ENCODE data around the gene SGCB. TPM values are rescaled to one million over a fixed set of nuclear protein-coding genes. Genes with fewer than 3 reads are reported as not detected.
A peak's percentile ranks its signal among the peaks of the same experiment; 100 is the strongest.
"Not testable (repeated sequence)": the region's sequence is repeated elsewhere in the genome, so short reads cannot be mapped to it uniquely, and the experiment has no call there.

Gene SGCB
- total RNA-seq, result 1.4 TPM

- Histone ChIP-seq H3K4me3 (ENCODE audit: low read length) (peak within 1 kb of the TSS; percentile 36), H3K27me3 (ENCODE audit: insufficient read depth, low read length) (peaks cover 45% of the 10 kb centered on the region), H3K4me1 (ENCODE audit: insufficient read depth, low read length) (peaks cover 7% of the 10 kb centered on the region), H3K9me3 (ENCODE audit: low read depth, low read length) (no peaks in the 10 kb centered on the region)
Measured at GRCh38 chr4:52038103-52038912, at the start of gene SGCB. TSS of gene SGCB (minus strand) at chr4:52038299. CDS start at chr4:52038259, 40 bp downstream.

GRCh38 chr4:52086425-52086824, 48.3 kb upstream of the SGCB start:
- H3K4me1 ChIP-seq (ENCODE audit: insufficient read depth, low read length); H3K4me3 ChIP-seq (ENCODE audit: low read length); H3K27me3 ChIP-seq (ENCODE audit: insufficient read depth, low read length); H3K9me3 ChIP-seq (ENCODE audit: low read depth, low read length): not testable (repeated sequence)

GRCh38 chr4:52081216-52081615, 43.1 kb upstream of the SGCB start:
- Histone ChIP-seq H3K4me1 (ENCODE audit: insufficient read depth, low read length) (no peaks in the 10 kb centered on the region), H3K27me3 (ENCODE audit: insufficient read depth, low read length) (peaks cover 16% of the 10 kb centered on the region), H3K4me3 (ENCODE audit: low read length) (no peak overlapping the region), H3K9me3 (ENCODE audit: low read depth, low read length) (no peaks in the 10 kb centered on the region)

DNA sequence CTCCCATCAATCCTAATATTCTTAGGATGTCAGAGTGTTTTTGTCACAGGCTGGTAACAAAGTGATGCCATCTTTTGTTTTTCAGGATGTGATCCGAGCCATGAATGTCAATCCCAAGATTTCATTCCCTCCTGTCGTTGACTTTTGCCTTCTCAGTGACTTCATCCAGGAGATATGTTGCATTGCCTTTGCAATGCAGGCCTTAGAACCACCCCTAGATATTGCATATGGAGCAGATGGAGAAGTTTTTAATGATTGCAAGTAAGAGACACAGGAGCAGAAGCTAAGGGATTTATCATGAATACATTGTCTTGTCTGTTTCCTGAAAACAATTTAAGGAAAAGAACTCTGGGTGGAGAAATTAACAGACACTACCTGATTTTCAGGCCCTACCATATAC, 41.6 kb upstream of the SGCB start:
- H3K4me1 ChIP-seq (ENCODE audit: insufficient read depth, low read length), result no peaks in the 10 kb centered on the region
- peaks cover 21% of the 10 kb centered on the region for H3K27me3 ChIP-seq (ENCODE audit: insufficient read depth, low read length)
- no peaks in the 10 kb centered on the region for H3K9me3 ChIP-seq (ENCODE audit: low read depth, low read length)
- H3K4me3 ChIP-seq (ENCODE audit: low read length), result no peak overlapping the region

DNA sequence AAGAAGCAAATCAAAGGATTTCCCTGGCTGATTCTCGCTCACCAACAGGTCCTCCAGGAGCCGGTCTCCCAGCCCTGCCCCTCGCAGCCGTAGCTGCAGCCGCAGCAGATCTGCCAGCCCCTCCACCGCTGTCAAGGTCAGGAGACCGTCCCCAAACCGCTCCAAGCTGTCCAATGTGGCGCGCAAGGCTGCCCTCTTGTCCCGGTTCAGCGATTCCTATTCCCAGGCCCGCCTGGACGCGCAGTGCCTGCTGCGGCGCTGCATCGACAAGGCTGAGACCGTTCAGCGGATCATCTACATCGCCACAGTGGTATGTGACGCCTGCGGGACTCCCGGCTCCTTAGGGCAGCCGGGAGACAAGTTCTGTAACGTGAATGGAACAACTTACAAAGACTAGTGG, 38.6 kb upstream of the SGCB start:
- no peaks in the 10 kb centered on the region for H3K4me1 ChIP-seq (ENCODE audit: insufficient read depth, low read length)
- H3K27me3 ChIP-seq (ENCODE audit: insufficient read depth, low read length), result peaks cover 23% of the 10 kb centered on the region
- no peak overlapping the region for H3K4me3 ChIP-seq (ENCODE audit: low read length)
- H3K9me3 ChIP-seq (ENCODE audit: low read depth, low read length), result no peaks in the 10 kb centered on the region

DNA sequence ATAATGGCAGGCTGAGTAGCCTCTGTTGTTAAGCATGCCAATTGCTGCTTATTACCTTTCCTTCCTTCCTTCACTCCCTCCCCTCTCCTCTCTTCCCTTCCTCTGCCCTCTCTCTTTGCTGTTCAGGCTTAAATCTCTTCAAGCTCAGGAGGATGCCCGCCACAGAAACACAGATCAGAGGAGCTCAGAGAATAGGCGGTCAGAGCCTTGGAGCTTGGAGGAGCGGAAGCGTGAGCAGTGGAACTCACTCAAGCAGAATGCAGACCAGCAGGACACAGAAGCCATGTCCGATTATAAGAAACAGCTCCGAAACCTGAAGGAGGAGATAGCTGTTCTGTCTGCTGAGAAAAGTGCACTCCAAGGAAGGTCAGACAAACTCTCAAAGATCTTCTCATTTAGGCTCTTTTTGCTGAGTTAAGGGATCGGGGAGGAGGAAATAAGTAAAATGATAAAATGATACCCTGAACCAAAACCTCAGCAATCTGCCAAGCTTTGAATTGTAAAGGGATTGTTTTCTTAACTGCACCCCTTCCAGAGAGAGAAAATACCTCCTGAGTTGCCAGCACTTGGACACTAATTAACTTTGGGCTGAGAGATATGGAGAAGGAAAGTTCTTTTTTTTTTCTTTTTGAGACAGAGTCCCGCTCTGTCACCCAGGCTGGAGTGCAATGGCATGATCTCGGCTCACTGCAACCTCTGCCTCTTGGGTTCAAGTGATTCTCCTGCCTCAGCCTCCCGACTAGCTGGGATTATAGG, 33.9 kb upstream of the SGCB start:
- peaks cover 27% of the 10 kb centered on the region for H3K27me3 ChIP-seq (ENCODE audit: insufficient read depth, low read length)
- no peak overlapping the region for H3K4me3 ChIP-seq (ENCODE audit: low read length)
- H3K4me1 ChIP-seq (ENCODE audit: insufficient read depth, low read length), result no peaks in the 10 kb centered on the region
- no peaks in the 10 kb centered on the region for H3K9me3 ChIP-seq (ENCODE audit: low read depth, low read length)

- Histone ChIP-seq H3K9me3 (ENCODE audit: low read depth, low read length) (no peaks in the 10 kb centered on the region), H3K4me1 (ENCODE audit: insufficient read depth, low read length) (no peaks in the 10 kb centered on the region), H3K4me3 (ENCODE audit: low read length) (no peak overlapping the region), H3K27me3 (ENCODE audit: insufficient read depth, low read length) (peaks cover 14% of the 10 kb centered on the region)
Measured at GRCh38 chr4:52069571-52069970, 31.5 kb upstream of the SGCB start.

DNA sequence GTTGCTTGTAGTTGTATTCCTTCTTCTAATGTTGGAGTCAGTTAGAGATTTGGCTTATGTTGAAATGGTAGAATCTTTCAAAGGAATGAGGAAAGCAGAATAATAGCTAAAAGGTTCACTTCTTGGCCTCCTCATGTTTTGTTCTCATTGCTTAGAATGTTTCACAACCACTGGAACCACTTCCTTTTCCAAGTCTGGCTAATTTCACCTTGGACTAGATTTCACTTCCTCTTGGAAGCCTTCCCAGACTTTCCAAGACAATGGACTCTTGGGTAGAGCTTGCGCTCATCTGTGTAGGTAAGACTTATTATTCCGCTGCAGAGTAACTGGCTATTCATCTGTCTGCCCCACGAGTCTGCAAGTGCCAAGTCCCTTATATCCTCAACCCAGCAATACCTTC, 21.3 kb upstream of the SGCB start:
- Histone ChIP-seq H3K9me3 (ENCODE audit: low read depth, low read length) (no peaks in the 10 kb centered on the region), H3K4me3 (ENCODE audit: low read length) (no peak overlapping the region), H3K4me1 (ENCODE audit: insufficient read depth, low read length) (peaks cover 23% of the 10 kb centered on the region), H3K27me3 (ENCODE audit: insufficient read depth, low read length) (peaks cover 9% of the 10 kb centered on the region)

DNA sequence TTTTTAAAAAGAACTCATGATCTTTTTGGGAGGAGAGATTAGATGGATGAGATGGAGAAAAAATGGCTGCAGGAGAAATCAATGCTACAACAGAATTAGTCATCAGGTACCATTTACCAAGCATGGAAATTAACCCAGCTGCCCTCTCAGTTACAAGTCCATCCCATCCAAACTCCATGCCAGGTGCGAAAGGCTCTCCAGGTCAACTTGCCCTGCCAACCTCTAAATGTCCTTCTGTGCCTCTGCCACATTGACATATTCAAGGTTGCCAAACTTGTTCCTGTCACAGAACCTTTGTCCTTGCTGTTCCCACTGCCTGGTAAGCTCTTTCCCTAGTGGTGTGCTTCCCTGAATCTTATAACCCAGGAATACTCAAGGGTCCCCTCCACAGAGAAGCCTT, 20.2 kb upstream of the SGCB start:
- peaks cover 23% of the 10 kb centered on the region for H3K4me1 ChIP-seq (ENCODE audit: insufficient read depth, low read length)
- H3K4me3 ChIP-seq (ENCODE audit: low read length), result no peak overlapping the region
- H3K27me3 ChIP-seq (ENCODE audit: insufficient read depth, low read length), result peaks cover 17% of the 10 kb centered on the region
- H3K9me3 ChIP-seq (ENCODE audit: low read depth, low read length), result no peaks in the 10 kb centered on the region

GRCh38 chr4:52057196-52057595, 19.1 kb upstream of the SGCB start:
- no peaks in the 10 kb centered on the region for H3K9me3 ChIP-seq (ENCODE audit: low read depth, low read length)
- no peak overlapping the region for H3K4me3 ChIP-seq (ENCODE audit: low read length)
- peaks cover 27% of the 10 kb centered on the region for H3K27me3 ChIP-seq (ENCODE audit: insufficient read depth, low read length)
- H3K4me1 ChIP-seq (ENCODE audit: insufficient read depth, low read length), result peaks cover 29% of the 10 kb centered on the region

GRCh38 chr4:52054254-52054653, 16.2 kb upstream of the SGCB start:
- peaks cover 55% of the 10 kb centered on the region for H3K27me3 ChIP-seq (ENCODE audit: insufficient read depth, low read length)
- H3K4me3 ChIP-seq (ENCODE audit: low read length), result no peak overlapping the region
- H3K9me3 ChIP-seq (ENCODE audit: low read depth, low read length), result no peaks in the 10 kb centered on the region
- H3K4me1 ChIP-seq (ENCODE audit: insufficient read depth, low read length), result peaks cover 40% of the 10 kb centered on the region

DNA sequence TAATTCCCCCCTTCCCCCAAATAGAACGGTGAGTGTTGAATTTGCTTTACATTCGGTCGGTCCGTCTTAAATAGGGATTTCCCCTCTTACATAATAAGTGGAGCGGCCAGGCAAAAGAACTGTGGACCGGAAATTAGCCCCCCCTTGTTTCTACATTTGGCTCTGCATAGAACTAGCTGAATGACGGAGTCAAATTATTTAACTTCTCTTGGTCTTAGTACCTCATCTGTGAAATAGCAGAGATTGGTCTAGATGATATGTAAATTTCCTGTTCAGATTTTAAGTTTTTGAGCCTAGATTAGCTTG, 14.3 kb upstream of the SGCB start:
- H3K9me3 ChIP-seq (ENCODE audit: low read depth, low read length), result no peaks in the 10 kb centered on the region
- H3K4me3 ChIP-seq (ENCODE audit: low read length), result no peak overlapping the region
- H3K4me1 ChIP-seq (ENCODE audit: insufficient read depth, low read length), result peaks cover 26% of the 10 kb centered on the region
- H3K27me3 ChIP-seq (ENCODE audit: insufficient read depth, low read length), result peaks cover 68% of the 10 kb centered on the region

GRCh38 chr4:52051615-52052474, 13.7 kb upstream of the SGCB start:
- H3K9me3 ChIP-seq (ENCODE audit: low read depth, low read length), result no peaks in the 10 kb centered on the region
- peaks cover 24% of the 10 kb centered on the region for H3K4me1 ChIP-seq (ENCODE audit: insufficient read depth, low read length)
- H3K4me3 ChIP-seq (ENCODE audit: low read length), result no peak overlapping the region
- H3K27me3 ChIP-seq (ENCODE audit: insufficient read depth, low read length), result peaks cover 73% of the 10 kb centered on the region

DNA sequence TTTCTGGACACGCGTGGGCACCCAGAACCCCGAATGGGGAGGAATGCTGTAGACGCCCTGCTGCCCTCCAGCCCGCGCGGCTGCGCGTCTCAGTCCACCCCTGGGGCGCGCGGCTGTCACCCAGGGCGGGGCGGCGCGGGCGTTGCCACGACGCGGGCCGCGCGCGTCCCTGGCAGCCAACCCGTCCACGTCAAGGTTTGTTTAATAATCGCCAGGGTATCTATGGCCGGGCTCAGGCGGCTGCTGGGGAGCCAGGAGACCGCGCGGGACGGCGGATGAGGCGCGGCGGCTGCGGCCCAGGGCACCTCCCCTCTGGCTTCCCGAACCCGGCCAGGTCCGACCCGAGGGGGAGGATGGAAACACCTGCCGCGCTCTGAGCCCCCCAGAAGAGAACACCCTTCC, 13.1 kb upstream of the SGCB start, which contains the start of gene SPATA18:
Gene SPATA18, plus strand, starts transcription at position 92 of the 402 bp plus-strand sequence. CDS start 401 bp downstream, outside the sequence.
- Histone ChIP-seq H3K9me3 (ENCODE audit: low read depth, low read length) (no peaks in the 10 kb centered on the region), H3K27me3 (ENCODE audit: insufficient read depth, low read length) (peaks cover 73% of the 10 kb centered on the region), H3K4me3 (ENCODE audit: low read length) (no peak within 1 kb of the TSS), H3K4me1 (ENCODE audit: insufficient read depth, low read length) (peaks cover 20% of the 10 kb centered on the region)

- Histone ChIP-seq H3K4me3 (ENCODE audit: low read length) (no peak overlapping the region), H3K4me1 (ENCODE audit: insufficient read depth, low read length) (peaks cover 20% of the 10 kb centered on the region), H3K27me3 (ENCODE audit: insufficient read depth, low read length) (peaks cover 76% of the 10 kb centered on the region), H3K9me3 (ENCODE audit: low read depth, low read length) (no peaks in the 10 kb centered on the region)
Measured at GRCh38 chr4:52049266-52049665, 11.2 kb upstream of the SGCB start.

Data from mononuclear cell (primary cell).